Measurements from ENCODE around the gene ZBTB17.
"Not testable (repeated sequence)": the region's sequence is repeated elsewhere in the genome, so short reads cannot be mapped to it uniquely, and the experiment has no call there.

The ZBTB17 gene

DNA sequence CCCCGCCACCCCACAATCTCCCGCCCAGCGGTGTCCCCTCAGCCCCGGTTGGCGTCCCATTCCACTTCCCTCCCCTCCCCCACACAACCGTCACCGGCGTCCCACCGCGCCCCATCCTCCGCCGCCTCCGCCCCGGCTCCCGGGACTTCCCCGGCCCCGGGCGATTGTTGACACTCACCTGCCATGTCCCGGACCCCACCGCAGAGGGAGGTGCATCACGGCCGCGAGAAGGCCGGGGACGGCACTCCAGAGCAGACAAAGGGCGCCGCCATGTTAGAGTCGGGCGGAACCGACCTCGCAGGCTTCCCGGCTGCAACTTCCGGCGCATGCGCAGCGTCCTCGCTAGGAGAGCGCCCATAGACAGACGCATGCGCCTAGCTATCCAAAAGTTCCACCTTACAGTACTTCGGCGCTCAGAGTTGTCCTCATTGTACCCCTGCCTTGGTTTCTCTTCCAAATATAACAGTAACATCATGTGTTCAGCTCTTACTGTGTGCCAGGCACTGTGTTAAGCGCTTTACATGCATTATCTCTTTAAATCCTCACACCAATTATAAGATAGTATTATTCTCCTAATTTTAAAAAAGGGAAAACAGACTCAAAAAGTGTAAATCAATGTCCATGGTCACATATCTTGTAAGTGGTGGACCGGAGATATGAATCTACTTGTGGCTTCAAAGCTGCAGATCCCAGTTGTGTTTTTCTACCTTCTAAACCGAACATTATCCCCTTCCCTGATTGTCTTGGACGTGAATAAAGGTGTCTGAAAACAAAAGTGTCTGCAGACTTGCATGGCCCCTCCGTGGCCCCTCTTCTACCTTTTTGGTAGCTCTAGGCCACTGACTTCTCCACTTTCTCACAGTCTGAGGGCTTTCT lies at the start of gene ZBTB17:
Gene ZBTB17, minus strand, starts transcription at position 297 of the 876 bp plus-strand sequence. CDS start 27,606 bp downstream, outside the sequence.
- FAIRE-seq = no peak

DNA sequence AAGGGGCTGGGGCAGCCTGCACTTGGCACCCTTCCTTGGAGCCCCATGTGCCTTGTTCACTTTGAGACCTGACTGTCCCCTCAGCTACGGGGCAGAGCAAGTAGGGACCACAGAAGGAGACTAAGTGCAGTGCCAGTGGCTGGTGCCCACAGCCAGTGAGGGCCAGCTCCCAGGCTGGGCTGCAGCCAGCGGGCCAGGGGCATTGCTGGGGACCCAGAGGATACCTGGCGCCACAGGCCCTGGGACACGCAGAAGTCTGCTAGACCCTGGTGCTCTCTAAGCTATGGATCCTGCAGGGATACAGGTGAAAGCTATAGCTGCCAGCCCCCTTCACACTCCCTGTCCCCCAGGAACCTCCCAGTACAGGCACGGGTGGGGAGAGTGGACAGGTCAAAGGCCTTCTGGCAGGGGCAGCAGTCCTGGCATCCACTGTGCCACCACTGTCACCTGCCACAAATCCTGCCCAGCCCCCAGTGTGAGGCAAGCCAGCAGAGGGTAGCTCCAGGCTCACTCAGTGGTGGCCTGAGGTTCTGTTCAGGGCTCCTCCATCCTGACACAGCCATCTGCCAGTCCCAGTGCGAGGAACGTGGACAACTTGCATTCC lies 47.3 kb upstream of the ZBTB17 start:
- FAIRE-seq = no peak

DNA sequence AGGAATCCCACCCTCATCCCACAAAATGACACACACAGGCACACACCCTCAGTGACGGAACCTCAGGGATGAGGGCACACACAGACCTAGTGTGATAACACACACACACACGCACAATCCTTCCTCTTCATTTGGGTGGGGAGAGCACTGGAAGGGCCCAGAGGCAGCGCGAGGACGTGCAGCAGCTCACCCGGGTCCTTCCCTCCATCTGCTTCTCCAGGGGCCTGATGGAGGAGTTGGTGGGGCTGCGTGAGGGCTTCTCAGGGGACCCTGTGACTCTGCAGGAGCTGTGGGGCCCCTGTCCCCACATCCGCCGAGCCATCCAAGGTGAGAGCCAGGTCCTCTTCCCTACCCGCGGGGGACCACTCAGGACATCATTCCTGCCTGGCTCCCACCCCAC lies 46.5 kb upstream of the ZBTB17 start:
- FAIRE-seq = no peak

- no peak for FAIRE-seq
These were observed 45.8 kb upstream of the ZBTB17 start, which contains the start of gene CLCNKA for GRCh38 chr1:16021681-16022080. CLCNKA (plus strand) TSS chr1:16022036; CDS start chr1:16022620, 584 bp downstream.

DNA sequence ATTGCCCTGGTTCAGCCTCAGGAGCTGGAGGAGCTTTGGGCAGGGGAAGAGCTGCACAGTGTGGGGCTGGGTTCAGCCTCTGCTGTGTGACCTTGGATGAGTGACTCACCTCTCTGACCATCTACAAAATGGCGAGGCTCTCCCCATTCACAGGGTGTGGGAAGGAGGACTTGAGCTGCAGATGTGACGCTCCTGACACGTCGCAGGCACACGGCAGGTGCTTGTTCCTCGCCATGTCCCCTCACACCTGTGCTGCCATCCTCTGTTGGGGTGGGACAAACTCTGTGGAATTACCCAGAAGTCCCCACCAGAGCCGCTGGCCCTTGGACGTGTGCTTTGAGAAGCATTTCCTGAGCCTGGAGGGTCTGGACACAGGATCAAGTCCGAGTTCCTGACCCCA lies 45.0 kb upstream of the ZBTB17 start:
- FAIRE-seq = not testable (repeated sequence)

DNA sequence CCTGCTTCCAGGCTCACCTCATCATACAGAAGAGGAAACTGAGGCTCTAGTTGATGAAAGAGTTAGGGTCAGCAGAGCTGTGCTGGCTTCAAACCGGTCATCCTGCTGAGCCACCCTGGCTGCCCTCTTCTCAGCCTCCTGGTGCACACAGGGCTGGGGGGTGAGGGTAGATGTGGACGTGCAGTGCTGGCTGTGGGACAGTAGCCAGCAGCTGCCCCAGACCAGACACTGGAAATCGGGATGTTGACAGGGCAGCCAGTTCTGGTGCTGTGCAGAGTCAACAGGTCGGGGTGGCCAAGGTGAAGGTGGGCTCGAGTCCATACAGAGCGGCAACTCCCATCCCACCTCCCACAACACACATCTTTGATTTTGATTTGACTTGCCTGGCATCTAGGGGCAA lies 44.4 kb upstream of the ZBTB17 start:
- no peak for FAIRE-seq

DNA sequence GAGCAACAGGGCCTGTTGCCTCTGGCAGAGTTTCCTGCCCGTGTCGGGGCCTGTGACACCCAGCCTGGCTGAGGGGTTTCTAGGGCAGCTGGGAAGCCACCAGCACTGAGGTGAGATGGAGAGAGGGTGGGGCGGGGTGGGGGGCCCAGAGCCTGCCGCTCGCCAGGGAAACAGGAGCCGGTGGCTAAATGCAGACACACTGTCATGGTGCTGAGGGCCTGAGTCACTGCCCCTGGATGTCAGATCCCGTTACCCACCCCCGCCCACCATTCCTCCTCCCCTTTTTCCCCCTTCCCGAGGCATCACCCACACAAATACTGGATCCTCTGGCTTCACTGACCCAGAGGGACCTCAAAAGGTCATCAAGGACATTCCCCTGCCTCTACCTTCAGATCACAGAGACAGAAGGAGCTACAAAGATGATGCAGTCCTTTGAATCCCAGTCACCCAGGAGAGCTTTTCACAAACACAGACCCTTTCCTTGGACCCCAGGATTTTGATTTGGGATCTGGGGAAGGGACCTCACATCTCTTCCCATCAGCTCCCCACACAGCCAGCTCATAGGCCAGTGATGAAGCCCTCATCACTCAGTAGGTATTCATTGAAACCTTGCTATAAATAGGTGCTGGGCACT lies 43.9 kb upstream of the ZBTB17 start:
- no peak for FAIRE-seq

GRCh38 chr1:16018749-16019643 lies 43.1 kb upstream of the ZBTB17 start:
- no peak for FAIRE-seq

DNA sequence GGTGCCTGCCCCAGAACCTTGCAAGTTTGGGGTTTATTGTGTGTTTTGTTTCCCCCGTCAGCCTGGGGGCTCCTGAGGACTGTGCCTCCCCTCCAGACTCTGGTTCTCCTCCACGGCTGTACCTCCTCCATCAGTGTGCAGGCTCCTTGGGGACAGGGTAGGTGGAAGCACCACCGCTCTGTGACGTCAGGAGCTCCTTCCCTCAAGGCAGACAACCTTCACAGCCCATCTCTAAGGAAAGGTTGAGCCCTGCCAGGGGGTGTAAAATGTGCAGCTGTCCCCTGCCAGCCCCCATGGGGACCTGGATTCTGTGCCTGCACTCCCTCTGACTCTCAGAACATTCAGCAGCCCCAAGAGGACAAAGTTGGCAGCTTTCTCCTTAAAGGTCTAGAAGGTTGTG lies 42.4 kb upstream of the ZBTB17 start:
- FAIRE-seq = no peak

DNA sequence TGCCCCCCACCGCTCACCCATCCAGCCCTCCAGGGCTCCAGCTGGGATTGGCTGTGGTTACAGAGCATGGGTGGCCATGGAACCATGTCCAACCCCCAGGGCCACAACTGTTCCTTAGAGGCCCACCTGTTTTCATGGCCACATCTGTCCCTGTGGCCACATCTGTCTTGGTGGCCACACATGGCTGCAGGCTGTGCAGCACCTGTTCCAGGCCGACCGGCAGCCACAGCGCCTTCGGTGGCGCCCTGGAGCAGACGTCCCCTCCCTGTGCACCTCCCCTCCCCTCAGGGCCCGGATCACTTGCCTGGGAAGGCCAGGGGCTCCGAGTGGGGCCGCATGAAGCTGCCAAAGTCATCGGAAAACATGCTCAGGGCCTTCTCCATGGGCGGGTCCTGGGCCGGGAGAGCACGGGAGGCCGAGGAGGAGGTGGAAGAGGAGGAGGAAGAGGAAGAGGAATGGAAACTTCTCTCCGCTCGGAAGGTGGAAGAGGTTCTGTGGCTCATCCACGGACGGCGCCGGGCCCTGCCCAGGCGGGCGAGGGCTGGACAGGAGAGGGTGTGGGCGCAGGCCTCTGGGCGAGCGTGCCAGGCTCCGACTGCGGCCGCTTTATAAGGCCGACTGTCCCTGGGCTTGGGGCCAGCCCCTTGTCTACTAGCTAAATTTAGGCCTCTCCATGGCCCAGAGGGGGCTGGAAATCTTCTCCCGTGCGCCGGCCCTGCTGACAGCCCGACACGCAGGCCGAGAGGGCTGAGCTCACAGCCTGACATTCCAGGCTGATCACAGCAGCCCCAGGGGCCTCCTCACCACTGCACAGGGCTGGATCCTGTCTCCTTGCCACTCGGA lies 41.8 kb upstream of the ZBTB17 start, which contains the start of gene HSPB7:
Gene HSPB7, minus strand, starts transcription at position 583 of the 843 bp plus-strand sequence. Its CDS starts 80 bp downstream, at position 503.
- no peak for FAIRE-seq

- FAIRE-seq = no peak
These were observed 41.2 kb upstream of the ZBTB17 start for GRCh38 chr1:16017076-16017460.

GRCh38 chr1:16015960-16016901 lies 40.3 kb upstream of the ZBTB17 start:
- no peak for FAIRE-seq

DNA sequence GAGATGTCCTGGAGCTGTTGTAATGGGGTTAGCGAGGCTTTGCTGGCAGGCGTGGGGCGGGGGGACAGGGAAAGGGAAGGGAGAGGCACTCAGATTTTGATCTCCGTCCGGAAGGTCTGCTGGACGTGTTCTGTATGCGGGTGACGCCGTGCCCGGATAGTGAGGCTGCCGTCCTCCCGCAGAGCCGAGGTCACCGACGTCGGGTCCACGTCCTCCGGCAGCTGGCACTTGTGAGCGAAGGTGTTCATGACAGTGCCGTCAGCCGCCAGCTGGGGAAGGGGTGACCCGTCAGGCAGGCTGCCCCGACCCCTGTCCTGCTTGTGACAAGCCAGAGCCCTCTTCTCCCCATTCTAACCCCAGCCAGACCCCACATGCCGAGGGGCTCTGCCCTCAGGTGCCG lies 39.6 kb upstream of the ZBTB17 start:
- FAIRE-seq = no peak

DNA sequence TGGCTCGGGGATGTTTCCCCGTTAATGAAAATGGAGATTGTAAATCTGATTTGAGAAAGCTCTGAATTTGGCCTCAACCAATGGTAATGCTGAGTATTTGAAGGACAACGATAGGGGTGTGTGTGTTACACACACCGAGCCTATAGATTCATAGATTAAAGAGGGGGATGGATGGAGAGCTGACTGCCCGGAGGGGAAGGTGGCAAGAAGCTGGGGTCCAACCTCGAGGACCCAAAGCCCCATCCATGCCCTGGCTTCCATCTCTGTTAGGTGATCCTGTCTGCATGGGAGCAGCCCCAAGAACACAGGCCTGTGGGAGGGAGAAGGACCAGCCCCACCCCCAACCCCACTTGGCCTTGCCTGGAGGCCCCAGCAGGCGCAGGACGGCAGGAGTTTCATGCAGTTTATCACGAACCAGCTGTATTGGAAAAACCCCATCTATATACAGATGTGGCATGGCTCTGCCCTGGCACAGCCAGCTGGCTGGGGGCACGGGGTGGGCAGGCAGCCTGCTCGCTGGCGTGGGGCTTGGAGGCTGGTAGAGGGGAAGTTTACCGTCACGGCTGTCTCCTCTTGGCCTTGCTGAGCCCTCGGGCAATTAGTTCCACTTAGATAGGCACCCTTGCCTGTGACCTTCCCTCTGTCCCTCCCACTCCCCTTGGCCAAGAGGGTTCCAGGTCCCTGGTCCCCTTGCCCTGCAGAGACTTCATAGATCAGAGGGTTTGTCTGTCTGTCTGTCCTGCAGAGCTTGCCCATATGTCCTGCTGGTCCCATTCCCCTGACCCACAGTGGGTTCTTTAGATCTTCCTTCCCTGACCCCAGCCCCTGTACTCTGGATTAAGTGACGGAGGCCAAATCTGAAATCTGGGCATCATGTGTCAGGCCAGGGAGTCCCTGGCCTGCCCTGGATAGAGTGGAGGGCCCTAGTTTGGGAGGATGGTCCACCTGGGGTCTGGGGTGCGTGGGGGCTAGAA lies 38.9 kb upstream of the ZBTB17 start:
- FAIRE-seq = no peak

DNA sequence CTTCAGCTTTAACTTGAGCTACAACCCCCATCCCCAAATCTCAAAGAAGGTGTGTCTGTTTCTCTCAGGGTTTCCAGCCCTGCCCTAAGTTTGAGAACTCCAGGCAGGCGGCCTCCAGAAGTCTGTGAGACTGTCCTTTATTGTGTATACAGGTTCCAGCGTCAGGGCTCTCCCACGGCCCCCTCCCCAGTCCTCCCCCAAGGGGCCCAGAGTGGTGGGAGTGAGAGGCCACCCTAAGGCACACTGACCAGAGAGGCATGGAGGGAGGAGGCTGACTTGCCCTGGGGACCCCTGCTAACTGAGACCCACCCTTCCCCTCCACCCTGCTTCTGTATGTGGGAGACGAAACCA lies 38.0 kb upstream of the ZBTB17 start:
- FAIRE-seq = no peak

DNA sequence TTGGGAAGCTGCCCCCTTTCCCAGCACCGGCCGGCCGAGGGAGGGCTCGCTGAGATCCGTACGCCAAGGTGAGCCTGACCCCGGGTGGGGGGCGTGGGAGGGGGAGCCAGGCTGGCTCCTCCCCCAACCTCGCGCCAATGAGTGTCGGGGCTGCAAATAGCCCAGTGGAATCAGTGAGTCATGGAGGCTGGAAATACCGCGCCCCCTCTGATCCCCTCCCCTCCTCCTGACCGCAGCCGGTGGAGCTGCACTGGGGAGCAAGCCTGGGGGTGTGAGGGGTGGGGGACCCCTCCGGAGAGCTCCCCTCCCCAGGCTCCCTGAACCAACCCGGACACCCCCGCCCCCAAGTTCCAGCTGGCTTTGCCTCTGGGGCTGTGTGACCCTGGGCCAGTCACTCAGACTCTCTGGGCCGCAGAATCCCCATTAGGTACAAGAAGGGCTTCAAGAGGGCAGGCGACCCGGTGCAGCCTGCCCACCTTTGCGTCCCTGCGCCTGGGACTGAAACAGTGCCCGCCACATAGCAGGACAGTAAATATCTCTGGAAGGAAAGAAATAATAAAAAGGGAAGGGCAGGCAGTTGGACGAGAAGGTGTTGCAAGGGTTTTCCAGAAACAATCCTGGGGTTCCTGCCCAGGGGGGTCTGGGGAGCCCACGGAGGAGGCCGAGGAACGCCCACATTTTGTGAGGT lies 37.5 kb upstream of the ZBTB17 start:
- no peak for FAIRE-seq

GRCh38 chr1:16012590-16013219 lies 36.8 kb upstream of the ZBTB17 start:
- no peak for FAIRE-seq
